Vagina (tissue), 2 donors: ENCODE measurements around the gene HMCN2.

Source experiments
- POLR2AphosphoS5 ChIP-seq, 2 donors: sonication (generic); formaldehyde crosslinking; IDR thresholded peaks; one replicate each; pipeline ENCODE4 v1.9.0; 2017; ENCODE audit warnings: antibody characterized with exemption in 2 of 2, mild to moderate bottlenecking in 2 of 2, low read depth in 1 of 2; ENCODE audit not compliant: insufficient read depth in 1 of 2
- TF ChIP-seq, protein P1 (sequence below), 3 experiments: fragments of 450-650 bp in 2 of 3; fragments of 200-600 bp in 1 of 3; sonication (generic) in 1 of 3; IDR thresholded peaks; one replicate each; pipeline ENCODE4 v1.5.1; 2017 to 2019; ENCODE audit warnings: antibody characterized with exemption in 3 of 3, mild to moderate bottlenecking in 2 of 3, moderate library complexity in 2 of 3

DNA sequence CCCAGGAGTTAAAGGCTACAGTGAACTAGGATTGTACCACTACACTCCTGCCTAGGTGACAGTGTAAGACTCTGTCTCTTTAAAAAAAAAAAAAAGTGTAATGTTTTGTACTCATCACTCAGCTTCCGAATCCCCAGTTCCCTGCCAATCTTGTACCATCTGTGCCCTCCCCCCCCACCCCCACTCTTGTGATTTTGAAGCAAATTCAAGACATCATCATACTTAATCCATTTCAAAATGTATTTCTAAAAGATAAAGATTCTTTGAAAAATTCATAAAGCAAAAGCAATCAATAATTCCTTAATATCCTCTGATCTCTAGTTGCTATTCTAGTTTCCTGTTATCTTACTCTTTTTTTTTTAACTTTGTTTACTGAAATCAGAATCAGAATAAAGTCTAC, 34.9 kb upstream of the HMCN2 start:
- TF ChIP-seq POLR2AphosphoS5 (IDR thresholded peaks at IDR 0.05; ENCODE audit: insufficient read depth in 1 of 2, low read depth in 1 of 2) = no peak
- TF ChIP-seq, protein P1, sequence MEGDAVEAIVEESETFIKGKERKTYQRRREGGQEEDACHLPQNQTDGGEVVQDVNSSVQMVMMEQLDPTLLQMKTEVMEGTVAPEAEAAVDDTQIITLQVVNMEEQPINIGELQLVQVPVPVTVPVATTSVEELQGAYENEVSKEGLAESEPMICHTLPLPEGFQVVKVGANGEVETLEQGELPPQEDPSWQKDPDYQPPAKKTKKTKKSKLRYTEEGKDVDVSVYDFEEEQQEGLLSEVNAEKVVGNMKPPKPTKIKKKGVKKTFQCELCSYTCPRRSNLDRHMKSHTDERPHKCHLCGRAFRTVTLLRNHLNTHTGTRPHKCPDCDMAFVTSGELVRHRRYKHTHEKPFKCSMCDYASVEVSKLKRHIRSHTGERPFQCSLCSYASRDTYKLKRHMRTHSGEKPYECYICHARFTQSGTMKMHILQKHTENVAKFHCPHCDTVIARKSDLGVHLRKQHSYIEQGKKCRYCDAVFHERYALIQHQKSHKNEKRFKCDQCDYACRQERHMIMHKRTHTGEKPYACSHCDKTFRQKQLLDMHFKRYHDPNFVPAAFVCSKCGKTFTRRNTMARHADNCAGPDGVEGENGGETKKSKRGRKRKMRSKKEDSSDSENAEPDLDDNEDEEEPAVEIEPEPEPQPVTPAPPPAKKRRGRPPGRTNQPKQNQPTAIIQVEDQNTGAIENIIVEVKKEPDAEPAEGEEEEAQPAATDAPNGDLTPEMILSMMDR (IDR thresholded peaks at IDR 0.05) = no peak
